ENCODE measurements around the gene SNX24. TPM values are rescaled to one million over a fixed set of nuclear protein-coding genes. Genes with fewer than 3 reads are reported as not detected.
A peak's percentile ranks its signal among the peaks of the same experiment; 100 is the strongest.

The SNX24 gene
- total RNA-seq, 4 donors from 2014 or later, result 10.7 to 29.9 (median 16.1) TPM

- in situ Hi-C loops (cut with MboI; ENCODE audit: low pct_ligation_motif_present in 1 of 4, low pct_unique_long_range_greater_than_20kb in 1 of 4, low sequenced_read_pairs in 3 of 4) (no loop called here), intact Hi-C loops (cut with DNase I; ENCODE audit: low total_unique reads) (loop anchor here (5.0 to 10.0 kb wide), 2 partner anchors 53 to 325 kb away; no protein-coding TSS in a partner anchor)
- no peaks in the 10 kb centered on the region for H3K9me3 ChIP-seq
- no peak overlapping the region for H3K4me3 ChIP-seq
- no peak for DNase-seq
- no peak for TF ChIP-seq POLR2A (IDR thresholded peaks at IDR 0.05)
- TF ChIP-seq POLR2AphosphoS5 (IDR thresholded peaks at IDR 0.05), result no peak
- no peak for TF ChIP-seq CTCF (IDR thresholded peaks at IDR 0.05)
- TF ChIP-seq EP300 (IDR thresholded peaks at IDR 0.05; ENCODE audit: low read depth), result no peak
- peak overlapping the region in 1 of 4 donors; percentile 22 for H3K27ac ChIP-seq
- no peaks in the 10 kb centered on the region for H3K36me3 ChIP-seq
- H3K4me1 ChIP-seq, result peaks cover 0 to 16% (median 11%) of the 10 kb centered on the region in 4 donors
- no peaks in the 10 kb centered on the region for H3K27me3 ChIP-seq
These were observed 194.3 kb downstream of the SNX24 start for GRCh38 chr5:123039673-123040072.

GRCh38 chr5:123044926-123045617 lies 199.7 kb downstream of the SNX24 start:
- Histone ChIP-seq H3K9me3 (no peaks in the 10 kb centered on the region), H3K27ac (peak overlapping the region in 1 of 4 donors; percentile 18), H3K4me3 (no peak overlapping the region), H3K36me3 (no peaks in the 10 kb centered on the region), H3K4me1 (no peaks in the 10 kb centered on the region), H3K27me3 (no peaks in the 10 kb centered on the region)
- 63 to 69% methylated on average over 7 of the region's 7 CpGs for WGBS, 2 donors (ENCODE audit: low coverage in 1 of 2)
- intact Hi-C loops (cut with DNase I; ENCODE audit: low total_unique reads) (no loop called here), in situ Hi-C loops (cut with MboI; ENCODE audit: low pct_ligation_motif_present in 1 of 4, low pct_unique_long_range_greater_than_20kb in 1 of 4, low sequenced_read_pairs in 3 of 4) (no loop called here)
- DNase-seq, result no peak
- TF ChIP-seq EP300 (IDR thresholded peaks at IDR 0.05; ENCODE audit: low read depth) (no peak), CTCF (IDR thresholded peaks at IDR 0.05) (no peak), POLR2AphosphoS5 (IDR thresholded peaks at IDR 0.05) (no peak), POLR2A (IDR thresholded peaks at IDR 0.05) (no peak)

GRCh38 chr5:123046222-123046621 lies 200.8 kb downstream of the SNX24 start:
- 78% methylated on average over 4 of the region's 4 CpGs; no CpG with 5 or more reads in 1 of the 2 donors for WGBS, 2 donors (ENCODE audit: low coverage in 1 of 2)
- in situ Hi-C loops (cut with MboI; ENCODE audit: low pct_ligation_motif_present in 1 of 4, low pct_unique_long_range_greater_than_20kb in 1 of 4, low sequenced_read_pairs in 3 of 4) (no loop called here), intact Hi-C loops (cut with DNase I; ENCODE audit: low total_unique reads) (loop anchor here (2.0 kb wide), 1 partner anchor 49 kb away; no protein-coding TSS in a partner anchor)
- Histone ChIP-seq H3K36me3 (no peaks in the 10 kb centered on the region), H3K27ac (no peak overlapping the region), H3K9me3 (no peaks in the 10 kb centered on the region), H3K4me3 (no peak overlapping the region), H3K4me1 (no peaks in the 10 kb centered on the region), H3K27me3 (no peaks in the 10 kb centered on the region)
- DNase-seq, result no peak
- TF ChIP-seq EP300 (IDR thresholded peaks at IDR 0.05; ENCODE audit: low read depth) (no peak), POLR2AphosphoS5 (IDR thresholded peaks at IDR 0.05) (no peak), CTCF (IDR thresholded peaks at IDR 0.05) (no peak), POLR2A (IDR thresholded peaks at IDR 0.05) (no peak)

GRCh38 chr5:123047706-123048105 lies 202.3 kb downstream of the SNX24 start:
- no peak for TF ChIP-seq EP300 (IDR thresholded peaks at IDR 0.05; ENCODE audit: low read depth)
- TF ChIP-seq POLR2A (IDR thresholded peaks at IDR 0.05), result no peak
- no peak for TF ChIP-seq CTCF (IDR thresholded peaks at IDR 0.05)
- no peak for TF ChIP-seq POLR2AphosphoS5 (IDR thresholded peaks at IDR 0.05)
- DNase-seq, result no peak
- in situ Hi-C loops (cut with MboI; ENCODE audit: low pct_ligation_motif_present in 1 of 4, low pct_unique_long_range_greater_than_20kb in 1 of 4, low sequenced_read_pairs in 3 of 4) (no loop called here), intact Hi-C loops (cut with DNase I; ENCODE audit: low total_unique reads) (loop anchor here (2.0 kb wide), 1 partner anchor 47 kb away; no protein-coding TSS in a partner anchor)
- Histone ChIP-seq H3K4me3 (no peak overlapping the region), H3K27me3 (no peaks in the 10 kb centered on the region), H3K36me3 (no peaks in the 10 kb centered on the region), H3K27ac (no peak overlapping the region), H3K9me3 (peaks cover 0 to 8% of the 10 kb centered on the region in 2 donors), H3K4me1 (no peaks in the 10 kb centered on the region)
- 50 to 79% methylated on average over 1 of the region's 1 CpG for WGBS, 2 donors (ENCODE audit: low coverage in 1 of 2)
